ENCODE measurements around the gene SLCO2A1. TPM values are rescaled to one million over a fixed set of nuclear protein-coding genes. Genes with fewer than 3 reads are reported as not detected.

SLCO2A1 gene
- total and polyA plus RNA-seq, 8 donors, result 34.7 to 180 (median 57.6) TPM

DNA sequence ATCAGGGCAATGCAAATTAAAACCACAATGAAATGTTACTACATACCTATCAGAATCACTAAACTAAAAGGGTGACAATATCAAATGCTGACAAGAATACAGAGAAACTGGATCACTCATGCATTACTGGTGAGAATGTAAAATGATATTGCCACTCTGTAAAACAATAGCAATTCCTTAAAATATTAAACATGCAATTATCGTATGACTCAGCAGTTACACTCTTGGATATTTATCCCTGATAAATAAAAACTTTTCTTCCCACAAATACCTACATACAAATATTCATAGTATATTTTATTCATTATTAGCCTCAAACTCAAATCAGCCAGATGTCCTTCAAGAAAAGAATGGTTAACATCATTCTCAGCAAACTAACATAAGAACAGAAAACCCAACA, 108.1 kb downstream of the SLCO2A1 start:
- Histone ChIP-seq H3K36me3 (no peaks in the 10 kb centered on the region), H3K9me3 (no peaks in the 10 kb centered on the region), H3K27me3 (no peaks in the 10 kb centered on the region), H3K4me1 (no peaks in the 10 kb centered on the region), H3K27ac (no peak overlapping the region), H3K4me3 (no peak overlapping the region)
- intact Hi-C loops (cut with DNase I), result no loop called here
- TF ChIP-seq, protein P1, sequence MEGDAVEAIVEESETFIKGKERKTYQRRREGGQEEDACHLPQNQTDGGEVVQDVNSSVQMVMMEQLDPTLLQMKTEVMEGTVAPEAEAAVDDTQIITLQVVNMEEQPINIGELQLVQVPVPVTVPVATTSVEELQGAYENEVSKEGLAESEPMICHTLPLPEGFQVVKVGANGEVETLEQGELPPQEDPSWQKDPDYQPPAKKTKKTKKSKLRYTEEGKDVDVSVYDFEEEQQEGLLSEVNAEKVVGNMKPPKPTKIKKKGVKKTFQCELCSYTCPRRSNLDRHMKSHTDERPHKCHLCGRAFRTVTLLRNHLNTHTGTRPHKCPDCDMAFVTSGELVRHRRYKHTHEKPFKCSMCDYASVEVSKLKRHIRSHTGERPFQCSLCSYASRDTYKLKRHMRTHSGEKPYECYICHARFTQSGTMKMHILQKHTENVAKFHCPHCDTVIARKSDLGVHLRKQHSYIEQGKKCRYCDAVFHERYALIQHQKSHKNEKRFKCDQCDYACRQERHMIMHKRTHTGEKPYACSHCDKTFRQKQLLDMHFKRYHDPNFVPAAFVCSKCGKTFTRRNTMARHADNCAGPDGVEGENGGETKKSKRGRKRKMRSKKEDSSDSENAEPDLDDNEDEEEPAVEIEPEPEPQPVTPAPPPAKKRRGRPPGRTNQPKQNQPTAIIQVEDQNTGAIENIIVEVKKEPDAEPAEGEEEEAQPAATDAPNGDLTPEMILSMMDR (IDR thresholded peaks at IDR 0.05), result no peak
- ATAC-seq (no peak), DNase-seq (no peak)

DNA sequence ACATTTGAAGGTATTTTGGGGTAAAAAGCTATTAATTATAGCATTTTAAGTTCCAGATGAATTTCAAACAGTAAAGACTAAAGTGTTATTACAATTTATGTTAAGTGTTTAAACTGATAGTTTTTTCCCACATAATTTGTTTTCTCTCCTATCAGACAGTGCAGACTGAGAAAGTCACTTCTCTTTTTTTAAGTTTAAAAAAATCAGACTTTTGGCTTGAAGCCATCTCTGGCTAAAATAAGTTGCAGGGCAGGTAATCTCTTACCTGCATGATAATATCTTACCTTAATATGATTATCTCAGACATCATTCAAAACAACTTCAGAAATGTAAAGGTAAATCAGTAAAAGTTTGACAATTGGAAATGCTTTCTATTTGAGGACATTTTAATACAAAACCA, 112.6 kb downstream of the SLCO2A1 start:
- Histone ChIP-seq H3K27me3 (no peaks in the 10 kb centered on the region), H3K27ac (no peak overlapping the region), H3K36me3 (no peaks in the 10 kb centered on the region), H3K4me1 (no peaks in the 10 kb centered on the region), H3K4me3 (no peak overlapping the region), H3K9me3 (no peaks in the 10 kb centered on the region)
- intact Hi-C loops (cut with DNase I), result no loop called here
- ATAC-seq, result no peak
- TF ChIP-seq, protein P1 (IDR thresholded peaks at IDR 0.05), result no peak
- no peak for DNase-seq

DNA sequence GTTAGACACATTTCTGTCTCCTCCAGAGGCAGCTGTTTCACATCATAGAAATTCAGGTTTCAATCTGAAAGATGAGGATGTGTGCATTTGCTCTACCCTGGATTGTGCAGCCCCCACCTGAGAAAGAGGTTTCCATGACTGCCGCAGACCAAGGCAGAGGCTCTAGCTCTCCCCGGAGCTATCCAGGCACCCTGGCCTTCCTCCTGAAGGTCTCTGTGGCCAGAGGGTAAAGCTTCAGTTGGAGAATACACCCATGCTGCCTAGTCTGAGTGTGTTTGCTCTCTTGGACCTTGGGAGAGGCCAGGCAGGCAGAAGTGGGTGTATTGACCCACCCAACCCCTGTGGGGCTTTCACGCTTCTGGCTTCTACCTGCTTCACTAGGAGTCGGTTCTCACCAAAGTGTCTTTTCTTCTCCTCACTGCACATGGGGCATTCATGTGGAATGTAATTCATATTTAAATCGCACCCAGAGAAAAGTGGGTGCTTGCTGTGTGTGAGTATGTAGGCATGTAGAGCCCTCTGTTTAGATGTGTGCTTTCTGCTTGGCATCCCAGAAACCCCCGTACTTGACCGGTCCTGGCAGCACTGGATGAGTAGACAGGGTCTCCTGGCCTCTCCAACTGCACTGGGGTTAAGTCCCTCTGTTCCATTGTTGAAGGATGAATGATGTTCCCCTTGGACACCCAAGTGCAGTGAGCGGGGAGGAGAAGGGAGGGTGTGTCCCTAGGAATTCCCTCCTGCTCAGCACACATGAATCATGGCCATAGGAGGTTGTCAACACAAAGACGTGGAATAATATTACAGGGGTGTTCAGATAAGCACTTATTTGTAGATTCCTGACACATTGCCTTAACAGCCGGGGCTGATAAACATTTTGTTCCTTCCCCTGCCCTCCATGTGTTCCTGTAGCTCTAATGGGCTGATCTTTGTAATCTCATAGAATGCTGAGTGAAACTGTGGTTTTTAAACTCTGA, 113.8 kb downstream of the SLCO2A1 start:
- no peaks in the 10 kb centered on the region for H3K36me3 ChIP-seq
- TF ChIP-seq, protein P1 (IDR thresholded peaks at IDR 0.05), result no peak
- DNase-seq, result no peak
- H3K4me3 ChIP-seq, result no peak overlapping the region
- ATAC-seq, result no peak
- H3K4me1 ChIP-seq, result no peaks in the 10 kb centered on the region
- H3K27me3 ChIP-seq, result no peaks in the 10 kb centered on the region
- H3K27ac ChIP-seq, result no peak overlapping the region
- intact Hi-C loops (cut with DNase I), result no loop called here
- no peaks in the 10 kb centered on the region for H3K9me3 ChIP-seq

DNA sequence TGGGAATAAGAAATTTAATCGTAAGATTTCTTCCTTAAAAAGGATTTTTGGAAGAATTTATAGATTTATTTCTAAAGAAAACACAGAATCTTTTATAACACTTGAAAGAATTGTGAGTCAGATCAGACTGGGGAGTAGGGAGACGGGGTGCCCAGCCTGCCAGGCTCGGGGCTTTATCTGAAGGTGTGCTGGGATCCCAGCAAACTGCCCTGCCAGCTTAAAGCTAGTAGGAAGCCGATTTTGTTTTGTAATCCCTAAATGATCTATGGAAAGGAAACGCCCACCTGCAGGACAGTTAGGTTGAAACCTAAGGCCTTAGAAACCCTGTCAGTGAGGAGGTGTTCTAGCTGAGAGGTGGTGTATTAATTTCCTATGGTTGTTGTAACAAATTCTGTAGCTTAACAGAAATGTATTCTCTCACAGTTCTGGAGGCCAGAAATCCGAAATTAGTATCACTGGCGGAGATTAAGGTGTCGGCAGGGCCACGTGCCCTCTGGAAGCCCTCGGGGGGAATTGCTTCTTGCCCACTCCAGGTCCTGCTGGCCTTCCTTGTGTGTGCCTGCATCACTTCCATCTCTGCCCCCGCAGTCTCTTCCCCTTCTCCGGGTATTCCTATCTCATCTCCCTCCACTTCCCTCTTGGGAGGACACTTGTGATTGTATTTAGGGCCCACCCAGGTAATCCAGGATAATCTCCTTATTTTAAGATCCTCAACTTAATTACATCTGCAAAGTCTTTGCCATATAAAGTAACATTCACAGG, 114.7 kb downstream of the SLCO2A1 start:
- Histone ChIP-seq H3K36me3 (no peaks in the 10 kb centered on the region), H3K4me3 (no peak overlapping the region), H3K4me1 (no peaks in the 10 kb centered on the region), H3K27ac (no peak overlapping the region), H3K9me3 (no peaks in the 10 kb centered on the region), H3K27me3 (no peaks in the 10 kb centered on the region)
- intact Hi-C loops (cut with DNase I), result no loop called here
- DNase-seq, result no peak
- TF ChIP-seq, protein P1 (IDR thresholded peaks at IDR 0.05), result no peak
- no peak for ATAC-seq

DNA sequence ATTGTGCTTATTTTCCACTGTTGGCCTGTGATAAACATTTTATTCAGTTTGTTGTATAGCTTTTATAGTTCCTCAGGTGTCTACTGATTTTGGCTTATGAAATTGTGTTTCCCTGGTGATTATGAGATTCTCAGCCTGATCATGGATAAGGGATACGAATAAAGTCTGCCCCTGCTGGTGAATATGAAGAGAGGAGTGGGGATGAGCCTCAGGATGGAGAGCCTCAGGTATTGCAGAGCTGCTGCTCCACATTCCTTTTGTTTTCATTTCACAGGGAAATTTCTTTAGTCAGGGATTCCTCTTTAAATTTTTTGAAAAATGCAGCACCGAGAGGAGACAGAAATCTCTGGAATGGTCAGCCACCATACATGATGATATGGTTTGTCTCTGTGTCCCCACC, 119.3 kb downstream of the SLCO2A1 start:
- H3K4me3 ChIP-seq, result no peak overlapping the region
- H3K9me3 ChIP-seq, result no peaks in the 10 kb centered on the region
- H3K27ac ChIP-seq, result no peak overlapping the region
- TF ChIP-seq, protein P1 (IDR thresholded peaks at IDR 0.05), result no peak
- DNase-seq, result no peak
- H3K4me1 ChIP-seq, result no peaks in the 10 kb centered on the region
- intact Hi-C loops (cut with DNase I), result no loop called here
- H3K27me3 ChIP-seq, result no peaks in the 10 kb centered on the region
- H3K36me3 ChIP-seq, result no peaks in the 10 kb centered on the region
- ATAC-seq, result no peak
